Esophagus muscularis mucosa (tissue), 3 donors: ENCODE data around the gene MMP17.
"Not testable (repeated sequence)": the region's sequence is repeated elsewhere in the genome, so short reads cannot be mapped to it uniquely, and the experiment has no call there.

Source experiments
- CTCF ChIP-seq, 3 experiments: fragments of 200-600 bp in 2 of 3; fragments of 450-650 bp in 1 of 3; sonication (generic) in 2 of 3; IDR thresholded peaks; one replicate each; pipeline ENCODE4 v1.5.1; 2017 to 2019; ENCODE audit warnings: antibody characterized with exemption in 3 of 3, mild to moderate bottlenecking in 2 of 3, moderate library complexity in 1 of 3
- EP300 ChIP-seq: sonication (generic); formaldehyde crosslinking; IDR thresholded peaks from one replicate; pipeline ENCODE4 v1.6.1; 2017; ENCODE audit warnings: antibody characterized with exemption

- not testable (repeated sequence) for TF ChIP-seq CTCF (IDR thresholded peaks at IDR 0.05); EP300
These were observed 63.5 kb downstream of the MMP17 start for GRCh38 chr12:131891722-131892121.
